Mesothelial cell of epicardium (in vitro differentiated cells): Measurements from ENCODE around the gene ASTN2. TPM values are rescaled to one million over a fixed set of nuclear protein-coding genes. Genes with fewer than 3 reads are reported as not detected.

Experiments
- DNase-seq, 2 experiments: peaks; one replicate each; pipeline ENCODE4 v3.0.0; 2021; ENCODE audit warnings: low spot score in 2 of 2; ENCODE audit not compliant: unreplicated experiment in 2 of 2
- H3K27ac Mint-ChIP-seq: 2 replicates; pipeline ENCODE4 v1.8.0; 2021; ENCODE audit warnings: mixed read lengths
- H3K27me3 Mint-ChIP-seq: 2 replicates; pipeline ENCODE4 v1.8.0; 2021; ENCODE audit warnings: low read depth, mixed read lengths
- H3K36me3 Mint-ChIP-seq: 2 replicates; pipeline ENCODE4 v1.8.0; 2021; ENCODE audit warnings: mixed read lengths
- H3K4me1 Mint-ChIP-seq: 2 replicates; pipeline ENCODE4 v1.8.0; 2021; ENCODE audit warnings: mixed read lengths
- H3K4me3 Mint-ChIP-seq: 2 replicates; pipeline ENCODE4 v1.8.0; 2021; ENCODE audit warnings: mild to moderate bottlenecking, moderate library complexity, mixed read lengths
- H3K9me3 Mint-ChIP-seq: 2 replicates; pipeline ENCODE4 v1.8.0; 2021; ENCODE audit warnings: mixed read lengths
- total RNA-seq: library from RNA; stranded (reverse); gene quantifications from 3 replicates; pipeline ENCODE4 v1.2.1, GENCODE V29; 2021
- TF ChIP-seq, protein P1 (sequence below): fragments of 200-600 bp; sonication (generic); IDR thresholded peaks from one replicate; pipeline ENCODE4 v1.5.0; 2021; ENCODE audit warnings: antibody characterized with exemption; ENCODE audit not compliant: unreplicated experiment

Gene ASTN2
- total RNA-seq, 1 donor from 2014 or later, result 12.2 TPM

DNA sequence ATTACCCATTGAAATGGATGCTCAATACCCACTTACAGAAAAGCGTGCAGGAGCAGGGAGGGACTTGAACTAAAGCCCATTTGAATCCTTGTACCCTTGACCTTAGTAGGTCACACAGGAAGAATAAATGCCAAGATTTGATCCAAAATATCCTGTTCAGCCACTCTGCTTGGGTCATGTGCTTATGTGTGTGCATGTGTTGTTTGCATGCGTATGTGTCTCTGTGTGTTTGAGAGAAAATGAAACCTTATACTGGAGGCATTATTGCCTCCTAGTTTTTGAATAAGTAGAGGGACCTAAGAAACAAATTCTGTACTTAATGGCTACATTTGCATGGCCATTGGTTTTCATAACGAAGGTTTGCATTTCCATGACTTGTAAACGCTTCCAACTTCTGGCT is 791.1 kb downstream of the ASTN2 start:
- Mint-ChIP-seq H3K4me3 (no peak overlapping the region), H3K9me3 (no peaks in the 10 kb centered on the region), H3K36me3 (peaks cover 1% of the 10 kb centered on the region), H3K4me1 (peaks cover 17% of the 10 kb centered on the region), H3K27ac (no peak overlapping the region), H3K27me3 (peaks cover 10% of the 10 kb centered on the region)
- TF ChIP-seq, protein P1, sequence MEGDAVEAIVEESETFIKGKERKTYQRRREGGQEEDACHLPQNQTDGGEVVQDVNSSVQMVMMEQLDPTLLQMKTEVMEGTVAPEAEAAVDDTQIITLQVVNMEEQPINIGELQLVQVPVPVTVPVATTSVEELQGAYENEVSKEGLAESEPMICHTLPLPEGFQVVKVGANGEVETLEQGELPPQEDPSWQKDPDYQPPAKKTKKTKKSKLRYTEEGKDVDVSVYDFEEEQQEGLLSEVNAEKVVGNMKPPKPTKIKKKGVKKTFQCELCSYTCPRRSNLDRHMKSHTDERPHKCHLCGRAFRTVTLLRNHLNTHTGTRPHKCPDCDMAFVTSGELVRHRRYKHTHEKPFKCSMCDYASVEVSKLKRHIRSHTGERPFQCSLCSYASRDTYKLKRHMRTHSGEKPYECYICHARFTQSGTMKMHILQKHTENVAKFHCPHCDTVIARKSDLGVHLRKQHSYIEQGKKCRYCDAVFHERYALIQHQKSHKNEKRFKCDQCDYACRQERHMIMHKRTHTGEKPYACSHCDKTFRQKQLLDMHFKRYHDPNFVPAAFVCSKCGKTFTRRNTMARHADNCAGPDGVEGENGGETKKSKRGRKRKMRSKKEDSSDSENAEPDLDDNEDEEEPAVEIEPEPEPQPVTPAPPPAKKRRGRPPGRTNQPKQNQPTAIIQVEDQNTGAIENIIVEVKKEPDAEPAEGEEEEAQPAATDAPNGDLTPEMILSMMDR, result no peak
- DNase-seq, result no peak

DNA sequence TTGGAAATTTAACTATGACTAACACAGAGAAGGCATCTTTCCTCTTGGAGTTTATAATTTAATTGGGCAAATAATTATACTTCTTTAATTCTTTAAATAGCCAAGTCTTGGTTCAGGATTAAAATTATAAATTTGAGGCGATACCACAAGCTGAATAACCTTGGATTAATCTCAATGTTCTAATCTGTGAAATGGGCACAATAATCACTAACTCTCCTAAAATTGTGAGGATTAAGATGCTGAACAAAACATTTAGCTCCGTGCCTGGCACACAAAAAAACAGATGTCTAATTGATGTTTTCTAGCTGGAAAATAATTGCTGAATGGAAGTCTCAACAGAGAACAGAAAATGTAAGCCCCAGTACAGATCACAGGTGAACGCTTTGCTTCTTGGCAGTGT is 797.5 kb downstream of the ASTN2 start:
- Mint-ChIP-seq H3K4me3 (no peak overlapping the region), H3K27ac (no peak overlapping the region), H3K27me3 (no peaks in the 10 kb centered on the region), H3K36me3 (peaks cover 32% of the 10 kb centered on the region), H3K4me1 (no peaks in the 10 kb centered on the region), H3K9me3 (peaks cover 21% of the 10 kb centered on the region)
- DNase-seq, result no peak
- TF ChIP-seq, protein P1, result no peak

GRCh38 chr9:116616304-116616914 is 798.4 kb downstream of the ASTN2 start:
- Mint-ChIP-seq H3K4me1 (no peaks in the 10 kb centered on the region), H3K9me3 (peaks cover 22% of the 10 kb centered on the region), H3K27me3 (no peaks in the 10 kb centered on the region), H3K27ac (no peak overlapping the region), H3K36me3 (peaks cover 32% of the 10 kb centered on the region), H3K4me3 (no peak overlapping the region)
- no peak for DNase-seq
- TF ChIP-seq, protein P1, result no peak

DNA sequence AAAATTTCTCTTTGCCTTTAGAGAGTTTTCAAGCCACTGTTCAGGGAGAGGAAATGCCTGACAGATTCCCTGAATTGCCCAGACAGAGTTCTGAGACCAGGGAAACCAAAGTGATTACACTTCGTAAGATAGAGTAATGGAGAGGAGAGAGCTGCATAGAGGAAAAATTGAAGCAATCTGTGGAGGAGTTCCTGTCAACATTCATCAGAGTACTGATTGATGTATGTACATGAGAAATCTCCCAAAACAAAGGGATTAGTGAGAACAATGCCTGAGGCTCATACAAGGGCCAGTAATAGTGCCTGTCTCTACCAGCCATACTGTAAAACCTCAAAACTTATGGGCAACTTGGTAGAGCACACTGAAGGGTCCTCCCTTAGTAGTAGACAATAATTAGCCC is 806.8 kb downstream of the ASTN2 start:
- H3K9me3 Mint-ChIP-seq, result peaks cover 18% of the 10 kb centered on the region
- H3K27ac Mint-ChIP-seq, result peak overlapping the region; percentile 11
- no peak for DNase-seq
- H3K27me3 Mint-ChIP-seq, result no peaks in the 10 kb centered on the region
- H3K4me1 Mint-ChIP-seq, result peaks cover 22% of the 10 kb centered on the region
- TF ChIP-seq, protein P1, result no peak
- H3K4me3 Mint-ChIP-seq, result no peak overlapping the region
- H3K36me3 Mint-ChIP-seq, result peaks cover 11% of the 10 kb centered on the region

DNA sequence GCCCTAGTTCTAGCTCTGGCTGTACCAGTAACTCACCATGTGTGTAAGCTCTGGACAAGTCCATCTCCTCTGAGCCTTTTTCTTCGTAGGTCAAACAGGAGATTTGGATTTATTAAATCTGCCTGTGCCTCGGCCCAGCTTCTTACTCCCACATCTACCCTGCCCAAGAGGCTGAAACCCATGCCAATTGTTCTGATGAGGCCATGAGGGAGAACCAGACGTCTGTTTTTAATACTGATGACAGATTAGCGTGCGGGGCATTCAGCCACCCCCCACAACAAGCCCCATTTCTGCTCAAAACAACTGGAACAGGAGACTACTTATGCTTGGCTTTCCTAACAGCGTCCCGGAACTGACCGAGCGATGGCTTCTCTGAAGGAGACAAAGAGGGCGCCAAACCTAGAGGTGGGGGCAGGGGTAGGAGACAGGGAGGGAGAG is 808.9 kb downstream of the ASTN2 start:
- H3K4me1 Mint-ChIP-seq, result peaks cover 22% of the 10 kb centered on the region
- TF ChIP-seq, protein P1, result no peak
- H3K27me3 Mint-ChIP-seq, result no peaks in the 10 kb centered on the region
- no peak overlapping the region for H3K4me3 Mint-ChIP-seq
- peaks cover 12% of the 10 kb centered on the region for H3K9me3 Mint-ChIP-seq
- H3K36me3 Mint-ChIP-seq, result peaks cover 6% of the 10 kb centered on the region
- peak overlapping the region; percentile 41 for H3K27ac Mint-ChIP-seq
- DNase-seq, result no peak

DNA sequence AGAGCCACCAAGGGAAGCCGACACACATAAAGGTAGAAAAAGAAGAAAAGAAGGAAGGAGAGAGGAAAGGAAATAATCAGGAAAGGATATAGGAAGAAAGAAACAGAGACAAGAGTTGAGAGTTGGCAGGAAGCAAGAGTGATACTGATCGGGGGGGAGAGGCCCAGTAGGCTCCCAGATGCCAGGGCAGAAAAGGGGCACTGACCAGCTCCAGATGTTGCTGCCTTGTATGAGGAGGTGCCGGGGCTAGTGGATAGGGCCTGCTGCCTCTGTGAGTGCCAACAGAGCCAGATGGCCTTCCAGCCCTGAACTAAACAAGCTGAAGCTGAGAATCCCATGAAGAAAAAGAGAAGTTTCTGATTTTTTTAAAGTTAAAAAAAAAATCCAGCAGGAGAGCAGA is 809.8 kb downstream of the ASTN2 start:
- TF ChIP-seq, protein P1, result no peak
- peaks cover 22% of the 10 kb centered on the region for H3K4me1 Mint-ChIP-seq
- H3K4me3 Mint-ChIP-seq, result no peak overlapping the region
- no peak overlapping the region for H3K27ac Mint-ChIP-seq
- no peaks in the 10 kb centered on the region for H3K27me3 Mint-ChIP-seq
- H3K9me3 Mint-ChIP-seq, result peaks cover 12% of the 10 kb centered on the region
- DNase-seq, result no peak
- peaks cover 6% of the 10 kb centered on the region for H3K36me3 Mint-ChIP-seq
